Breast epithelium (tissue), 4 donors: ENCODE results near the gene FAM83F. TPM values are rescaled to one million over a fixed set of nuclear protein-coding genes. Genes with fewer than 3 reads are reported as not detected.

Experiments
- DNase-seq, 2 donors: peaks; one replicate each; pipeline ENCODE4 v3.0.0-alpha.2; 2019; ENCODE audit warnings: low spot score in 2 of 2
- H3K27ac ChIP-seq, 2 donors: fragments of 200-600 bp; sonication (generic) in 1 of 2; one replicate each; pipeline ENCODE4 v1.5.1; 2016 to 2019; ENCODE audit warnings: mild to moderate bottlenecking in 1 of 2
- H3K27me3 ChIP-seq, 2 donors: fragments of 200-600 bp; sonication (generic) in 1 of 2; one replicate each; pipeline versions ENCODE4 v1.5.1 to v1.6.0; 2017 to 2019; ENCODE audit warnings: control low read depth in 1 of 2, mild to moderate bottlenecking in 1 of 2
- H3K36me3 ChIP-seq: fragments of 200-600 bp; one replicate; pipeline ENCODE4 v1.5.1; 2019
- H3K4me1 ChIP-seq, 2 donors: fragments of 200-600 bp; sonication (generic); one replicate each; pipeline ENCODE4 v1.5.1; 2016 to 2019; ENCODE audit warnings: control low read depth in 1 of 2
- H3K4me3 ChIP-seq, 3 donors: fragments of 200-600 bp; sonication (generic); 1 replicate in 2 of 3; 2 replicates in 1 of 3; pipeline ENCODE4 v1.5.1; 2016 to 2019; ENCODE audit warnings: mild to moderate bottlenecking in 3 of 3, moderate library complexity in 2 of 3
- H3K9me3 ChIP-seq, 2 donors: fragments of 200-600 bp; sonication (generic) in 1 of 2; one replicate each; pipeline ENCODE4 v1.5.1; 2016 to 2019; ENCODE audit warnings: control low read depth in 1 of 2
- CTCF ChIP-seq, 3 donors: fragments of 450-650 bp; IDR thresholded peaks; one replicate each; pipeline ENCODE4 v1.5.1; 2016 to 2017; ENCODE audit warnings: antibody characterized with exemption in 3 of 3, mild to moderate bottlenecking in 3 of 3, moderate library complexity in 3 of 3
- POLR2A ChIP-seq: fragments of 450-650 bp; IDR thresholded peaks from one replicate; pipeline ENCODE4 v1.6.1; 2016; ENCODE audit warnings: antibody characterized with exemption, mild to moderate bottlenecking, moderate library complexity
- POLR2AphosphoS5 ChIP-seq, 3 donors: sonication (generic); formaldehyde crosslinking; IDR thresholded peaks; one replicate each; pipeline ENCODE4 v1.6.1; 2017; ENCODE audit warnings: antibody characterized with exemption in 3 of 3
- intact Hi-C: fragments of 100-400 bp; cut with DNase I; formaldehyde crosslinking; loops from one replicate; pipeline ENCODE4 v1.15.1; 2023; ENCODE audit warnings: low total_unique reads
- total RNA-seq, 3 donors: library from RNA; depleted of rRNA; stranded (reverse); fragments of >200 nt; gene quantifications; one replicate each; pipeline ENCODE4 v1.1.0, GENCODE V29; 2016

FAM83F gene
- total RNA-seq, 3 donors from 2014 or later, result 4.5 to 15.5 (median 7.5) TPM

GRCh38 chr22:39985383-39986035 is 9.2 kb upstream of the FAM83F start:
- no peak for TF ChIP-seq CTCF (IDR thresholded peaks at IDR 0.05)
- TF ChIP-seq POLR2A, result no peak
- no peak for TF ChIP-seq POLR2AphosphoS5 (IDR thresholded peaks at IDR 0.05)
- DNase-seq, result no peak
- Histone ChIP-seq H3K4me1 (no peaks in the 10 kb centered on the region), H3K27me3 (no peaks in the 10 kb centered on the region), H3K27ac (no peak overlapping the region), H3K9me3 (no peaks in the 10 kb centered on the region), H3K36me3 (no peaks in the 10 kb centered on the region), H3K4me3 (no peak overlapping the region)
- intact Hi-C loops, result no loop called here

GRCh38 chr22:39988386-39989114 is 6.2 kb upstream of the FAM83F start:
- DNase-seq, result no peak

GRCh38 chr22:39989633-39990032 is 5.1 kb upstream of the FAM83F start:
- Histone ChIP-seq H3K4me1 (no peaks in the 10 kb centered on the region), H3K27ac (no peak overlapping the region), H3K36me3 (no peaks in the 10 kb centered on the region), H3K27me3 (no peaks in the 10 kb centered on the region), H3K4me3 (no peak overlapping the region), H3K9me3 (no peaks in the 10 kb centered on the region)
- TF ChIP-seq CTCF (IDR thresholded peaks at IDR 0.05) (no peak), POLR2AphosphoS5 (IDR thresholded peaks at IDR 0.05) (no peak), POLR2A (no peak)
- intact Hi-C loops, result no loop called here
- no peak for DNase-seq

More at GRCh38 chr22:39988386-39989114, 6.2 kb upstream of the FAM83F start:
- no peaks in the 10 kb centered on the region for H3K9me3 ChIP-seq
- no peak overlapping the region for H3K4me3 ChIP-seq
- no peaks in the 10 kb centered on the region for H3K36me3 ChIP-seq
- TF ChIP-seq POLR2A (no peak), POLR2AphosphoS5 (IDR thresholded peaks at IDR 0.05) (no peak), CTCF (IDR thresholded peaks at IDR 0.05) (no peak)
- no peaks in the 10 kb centered on the region for H3K4me1 ChIP-seq
- intact Hi-C loops, result no loop called here
- H3K27me3 ChIP-seq, result no peaks in the 10 kb centered on the region
- H3K27ac ChIP-seq, result no peak overlapping the region

GRCh38 chr22:39990686-39991085 is 4.1 kb upstream of the FAM83F start:
- Histone ChIP-seq H3K36me3 (no peaks in the 10 kb centered on the region), H3K27me3 (no peaks in the 10 kb centered on the region), H3K27ac (no peak overlapping the region), H3K4me3 (no peak overlapping the region), H3K9me3 (no peaks in the 10 kb centered on the region), H3K4me1 (no peaks in the 10 kb centered on the region)
- TF ChIP-seq POLR2A (no peak), POLR2AphosphoS5 (IDR thresholded peaks at IDR 0.05) (no peak), CTCF (IDR thresholded peaks at IDR 0.05) (no peak)
- intact Hi-C loops, result no loop called here
- DNase-seq, result no peak

GRCh38 chr22:39991159-39991860 is 3.4 kb upstream of the FAM83F start:
- TF ChIP-seq POLR2A (no peak), POLR2AphosphoS5 (IDR thresholded peaks at IDR 0.05) (no peak), CTCF (IDR thresholded peaks at IDR 0.05) (no peak)
- H3K9me3 ChIP-seq, result no peaks in the 10 kb centered on the region
- H3K27me3 ChIP-seq, result no peaks in the 10 kb centered on the region
- no peak overlapping the region for H3K27ac ChIP-seq
- no peak overlapping the region for H3K4me3 ChIP-seq
- intact Hi-C loops, result no loop called here
- DNase-seq, result no peak
- no peaks in the 10 kb centered on the region for H3K4me1 ChIP-seq
- H3K36me3 ChIP-seq, result no peaks in the 10 kb centered on the region
